Fibroblast of pulmonary artery (primary cell): ENCODE results near the gene LDB2.
A peak's percentile ranks its signal among the peaks of the same experiment; 100 is the strongest.

Source experiments
- DNase-seq: peaks from one replicate; pipeline ENCODE4 v3.0.0-alpha.2; 2010; ENCODE audit warnings: low read depth
- H3K4me3 ChIP-seq: replicated peaks from 2 replicates; pipeline ENCODE4 v1.5.1; 2011; ENCODE audit warnings: low read depth, mild to moderate bottlenecking, control low read depth, low read length, moderate library complexity
- CTCF ChIP-seq: IDR thresholded peaks from 2 replicates; pipeline ENCODE4 v1.5.1; 2011; ENCODE audit warnings: mild to moderate bottlenecking, control low read depth, low read length, inconsistent platforms; ENCODE audit errors: missing control alignments

The LDB2 gene

GRCh38 chr4:16582036-16582435 is 316.4 kb downstream of the LDB2 start:
- no peak for DNase-seq
- TF ChIP-seq CTCF = no peak
- H3K4me3 ChIP-seq = no peak overlapping the region

- no peak for DNase-seq
- H3K4me3 ChIP-seq = no peak overlapping the region
- no peak for TF ChIP-seq CTCF
Observed at GRCh38 chr4:16581117-16581516, 317.3 kb downstream of the LDB2 start.

- DNase-seq = no peak
- no peak overlapping the region for H3K4me3 ChIP-seq
- TF ChIP-seq CTCF = no peak
Observed at GRCh38 chr4:16580514-16580913, 317.9 kb downstream of the LDB2 start.

GRCh38 chr4:16579866-16580265 is 318.6 kb downstream of the LDB2 start:
- DNase-seq = no peak
- H3K4me3 ChIP-seq = no peak overlapping the region
- TF ChIP-seq CTCF = no peak

- no peak for DNase-seq
- no peak overlapping the region for H3K4me3 ChIP-seq
- no peak for TF ChIP-seq CTCF
Observed at GRCh38 chr4:16577177-16577576, 321.3 kb downstream of the LDB2 start.

- no peak for TF ChIP-seq CTCF
- DNase-seq = no peak
Observed at GRCh38 chr4:16574981-16575380, 323.5 kb downstream of the LDB2 start.

GRCh38 chr4:16573739-16574138 is 324.7 kb downstream of the LDB2 start:
- TF ChIP-seq CTCF = no peak
- peak; percentile 85 for DNase-seq
- H3K4me3 ChIP-seq = no peak overlapping the region

More at GRCh38 chr4:16574981-16575380, 323.5 kb downstream of the LDB2 start:
- H3K4me3 ChIP-seq = no peak overlapping the region
